ENCODE results near the gene SLC12A8. TPM values are rescaled to one million over a fixed set of nuclear protein-coding genes. Genes with fewer than 3 reads are reported as not detected.

The SLC12A8 gene
- total and polyA plus RNA-seq, 5 donors, result 0.52 to 1.7 (median 1.1) TPM

DNA sequence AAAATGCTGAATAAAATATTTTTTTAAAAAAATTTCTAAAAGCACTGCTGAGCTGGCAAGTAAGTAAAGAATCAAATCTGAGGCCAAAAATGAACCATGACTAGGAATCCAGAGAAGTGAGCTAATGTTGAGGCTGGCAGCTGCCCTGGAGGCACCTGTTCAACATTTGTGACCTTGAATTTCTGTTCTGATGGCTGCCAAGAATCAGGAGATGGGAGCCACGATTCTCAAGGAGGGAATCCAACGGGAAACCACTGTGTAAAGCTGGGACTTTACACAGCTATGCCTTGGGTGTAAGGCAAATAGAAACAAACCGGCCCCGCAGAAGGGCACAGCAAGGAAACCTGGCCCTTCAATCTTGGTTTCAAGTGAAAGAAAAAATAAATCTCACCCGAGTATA is 179.4 kb downstream of the SLC12A8 start:
- Histone ChIP-seq H3K4me3 (ENCODE audit: low read length) (no peak overlapping the region), H3K4me1 (ENCODE audit: control insufficient read depth, insufficient read depth, low read length) (peaks cover 33% of the 10 kb centered on the region), H3K27me3 (ENCODE audit: control insufficient read depth, insufficient read depth) (no peaks in the 10 kb centered on the region), H3K27ac (ENCODE audit: low read length) (peak overlapping the region; percentile 31), H3K9me3 (ENCODE audit: control insufficient read depth, low read length) (no peaks in the 10 kb centered on the region)
- 68% methylated on average over 5 of the region's 5 CpGs for WGBS
- ATAC-seq, result no peak
- no peak for DNase-seq
- intact Hi-C loops (cut with DNase I), result no loop called here

DNA sequence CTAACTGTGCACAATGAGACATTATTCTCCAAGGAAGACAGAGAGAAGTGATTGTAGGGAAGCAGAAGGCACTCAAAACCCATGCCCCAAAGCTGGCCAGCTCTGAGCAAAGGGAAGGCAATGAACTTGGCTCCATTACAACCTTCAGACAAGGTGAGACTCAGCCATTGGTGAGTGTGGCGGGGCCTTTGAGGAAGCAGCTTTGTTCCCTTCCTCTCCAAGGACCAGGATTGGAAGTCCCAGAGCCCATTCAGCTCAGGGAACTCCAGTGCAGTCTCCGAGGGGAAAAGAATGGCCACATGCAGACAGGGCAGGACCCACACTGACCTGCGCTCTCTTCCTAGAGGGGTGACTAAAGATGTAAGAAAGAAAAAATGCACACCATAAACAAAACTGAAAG is 179.9 kb downstream of the SLC12A8 start:
- no peak for DNase-seq
- ATAC-seq, result peak; percentile 8 to 32
- H3K27ac ChIP-seq (ENCODE audit: low read length), result peak overlapping the region; percentile 56
- intact Hi-C loops (cut with DNase I), result no loop called here
- WGBS, result 73% methylated on average over 3 of the region's 3 CpGs
- peaks cover 31% of the 10 kb centered on the region for H3K4me1 ChIP-seq (ENCODE audit: control insufficient read depth, insufficient read depth, low read length)
- H3K4me3 ChIP-seq (ENCODE audit: low read length), result no peak overlapping the region
- H3K9me3 ChIP-seq (ENCODE audit: control insufficient read depth, low read length), result no peaks in the 10 kb centered on the region
- no peaks in the 10 kb centered on the region for H3K27me3 ChIP-seq (ENCODE audit: control insufficient read depth, insufficient read depth)

Small RNA genes lying within 50 kb of the gene (microRNA-seq; reads per million reads assigned to microRNA genes)
- 0 reads per million in 2 donors for gene MIR5092

Other genes with a start within 250 kb of the SLC12A8 start
- 100 to 1,000 TPM; 130 to 193 (median 151) TPM for gene HEG1, start 156.8 kb downstream of the SLC12A8 start, total RNA-seq
- 42.3 TPM for gene HEG1, start 156.8 kb downstream of the SLC12A8 start, polyA plus RNA-seq
- 10 to 100 TPM; 45.4 to 51.6 (median 46.4) TPM for gene ZNF148, start 162.6 kb upstream of the SLC12A8 start, total RNA-seq
- gene ZNF148, start 162.6 kb upstream of the SLC12A8 start, polyA plus RNA-seq, result 5.3 TPM

Measured in right cardiac atrium (tissue), 5 donors.